Adrenal gland (tissue), 19 donors: ENCODE results near the gene NSG1. TPM values are rescaled to one million over a fixed set of nuclear protein-coding genes. Genes with fewer than 3 reads are reported as not detected.

Experiments
- DNase-seq, 7 donors: peaks; one replicate each; pipeline ENCODE4 v3.0.0-alpha.2; 2019 to 2020
- H3K27ac ChIP-seq, 5 donors: fragments of 200-600 bp; sonication (generic) in 4 of 5; 1 replicate in 3 of 5; 2 replicates in 2 of 5; pipeline versions ENCODE4 v1.5.1 to v1.8.0; 2016 to 2020; ENCODE audit warnings: mild to moderate bottlenecking in 1 of 5
- H3K27me3 ChIP-seq: fragments of 200-600 bp; 2 replicates; pipeline ENCODE4 v1.8.0; 2021
- H3K36me3 ChIP-seq, 2 donors: fragments of 200-600 bp; replicated peaks in 1 of 2; 1 replicate in 1 of 2; 2 replicates in 1 of 2; pipeline versions ENCODE4 v1.5.1 to v1.8.0; 2018 to 2022
- H3K4me1 ChIP-seq, 2 donors: fragments of 200-600 bp; replicated peaks in 1 of 2; 1 replicate in 1 of 2; 2 replicates in 1 of 2; pipeline versions ENCODE4 v1.5.1 to v1.8.0; 2018 to 2021
- H3K4me3 ChIP-seq, 4 donors: fragments of 200-600 bp; sonication (generic) in 3 of 4; one replicate each; pipeline ENCODE4 v1.5.1; 2016 to 2018
- H3K9me3 ChIP-seq, 3 donors: fragments of 200-600 bp; sonication (generic) in 1 of 3; replicated peaks in 1 of 3; 1 replicate in 2 of 3; 2 replicates in 1 of 3; pipeline versions ENCODE4 v1.5.1 to v1.8.0; 2016 to 2021
- CTCF ChIP-seq, 6 experiments: fragments of 450-650 bp in 4 of 6; fragments of 200-600 bp in 2 of 6; sonication (generic) in 1 of 6; IDR thresholded peaks; 1 replicate in 5 of 6; 2 replicates in 1 of 6; pipeline versions ENCODE4 v1.5.1 to v1.8.0; 2016 to 2021; ENCODE audit warnings: antibody characterized with exemption in 6 of 6, mild to moderate bottlenecking in 2 of 6, moderate library complexity in 1 of 6
- POLR2A ChIP-seq, 2 donors: fragments of 450-650 bp; IDR thresholded peaks; one replicate each; pipeline ENCODE4 v1.6.1; 2017; ENCODE audit warnings: antibody characterized with exemption in 2 of 2, mild to moderate bottlenecking in 2 of 2, moderate library complexity in 1 of 2
- WGBS, 4 donors: extraction: QIAGEN DNeasy Blood & Tissue Kit in 2 of 4; methylation state at CpG; one replicate each; pipeline versions ENCODE4 v1.1.5 to v1.1.7; 2013 to 2017; 5-methylcytosine and 5-hydroxymethylcytosine counted together
- intact Hi-C, 2 donors: fragments of 100-400 bp; cut with DNase I; formaldehyde crosslinking; loops; one replicate each; pipeline versions ENCODE4 v1.14.1 to v1.15.0; 2022 to 2023
- long read RNA-seq, 10 donors: library from polyadenylated mRNA in 3 of 10; unstranded in 2 of 10; stranded (forward) in 1 of 10; transcript quantifications; one replicate each; pipeline ENCODE4 v2.0.0 and lab custom pipeline, GENCODE V29; 2021 to 2026
- polyA plus RNA-seq, 3 donors: library from polyadenylated mRNA; stranded (reverse); fragments of 200-250 nt in 2 of 3; fragments of 350-450 nt in 1 of 3; fragmentation: Illumina TruSeq in 1 of 3; extraction: RNeasy Lipid Tissue Mini Kit (QIAGEN cat#74804) in 1 of 3; gene quantifications; one replicate each; pipeline ENCODE4 v1.2.3, GENCODE V29; 2013 to 2014
- total RNA-seq, 9 donors: library from RNA; depleted of rRNA in 4 of 9; stranded (reverse); fragments of >200 nt in 4 of 9; fragments of 120-200 nt in 1 of 9; fragmentation: NEBNext Ultra II Directional in 1 of 9; extraction: Animal tissue kit (Norgen Biotek cat#: 25700) in 1 of 9; gene quantifications; one replicate each; pipeline versions ENCODE4 v1.1.0 to v1.2.4, GENCODE V29; 2013 to 2023
- donor health status: healthy with polysubstance abuse.
- donor health status: Bipolar disorder and iron deficiency.
- donor health status: DM: yes; HTN: yes; CAD: no.
- donor health status: DM: no; HTN: no; CAD: no.
- donor health status: DM: no; HTN: no; CAD: no.
- donor health status: DM: yes; HTN: yes; CAD: no.

NSG1 gene
- total RNA-seq (10 to 100 TPM in 4 of 9 donors, 1 to 10 TPM in 5; 1.4 to 42.7 (median 7.2) TPM), polyA plus RNA-seq (10 to 100 TPM in 2 of 3 donors, 1 to 10 TPM in 1; 6.7 to 39.0 (median 13.2) TPM)
- long read RNA-seq, donor 1 = 0 reads
- long read RNA-seq, donor 2, partial matches to known transcripts = 7 of 7 reads
- long read RNA-seq, donor 2, other reads (novel, unspliced or antisense) = 0 of 7 reads
- long read RNA-seq, donor 3, partial matches to known transcripts = 9 of 10 reads
- long read RNA-seq, donor 3, other reads (novel, unspliced or antisense) = 0 of 10 reads
- long read RNA-seq, donor 4 = 0 reads
- long read RNA-seq, donor 5, partial matches to known transcripts = 7 of 8 reads
- long read RNA-seq, donor 5, other reads (novel, unspliced or antisense) = 0 of 8 reads
- long read RNA-seq, donor 6, partial matches to known transcripts = 25 of 26 reads
- long read RNA-seq, donor 6, other reads (novel, unspliced or antisense) = 1 of 26 reads
- long read RNA-seq, donor 7, partial matches to known transcripts = 16 of 16 reads
- long read RNA-seq, donor 7, other reads (novel, unspliced or antisense) = 0 of 16 reads
- long read RNA-seq, donor 8, partial matches to known transcripts = 20 of 32 reads
- long read RNA-seq, donor 8, other reads (novel, unspliced or antisense) = 12 of 32 reads
- long read RNA-seq, donor 9 = 0 reads
- long read RNA-seq, donor 10 = 0 reads

GRCh38 chr4:4386736-4387392 lies at the start of gene NSG1:
TSS of gene NSG1 (plus strand) at chr4:4387102. CDS start at chr4:4387630, 528 bp downstream.
- peaks cover 0 to 18% of the 10 kb centered on the region in 2 donors for H3K4me1 ChIP-seq
- WGBS, 4 donors = 0 to 1% (median 0%) methylated on average over 11 to 85 of the region's 87 CpGs; no CpG with 5 or more reads in 1 of the 4 donors
- no peaks in the 10 kb centered on the region for H3K9me3 ChIP-seq
- H3K4me3 ChIP-seq = peak within 1 kb of the TSS in 1 of 4 donors; percentile 38
- intact Hi-C loops = no loop called here
- DNase-seq = peak in 5 of 7 donors; percentile 30 to 69 (median 38)
- peaks cover 27% of the 10 kb centered on the region for H3K27me3 ChIP-seq
- peak within 1 kb of the TSS in 1 of 5 donors; percentile 63 for H3K27ac ChIP-seq
- H3K36me3 ChIP-seq = no peaks in the 10 kb centered on the region
- no peak for TF ChIP-seq CTCF (IDR thresholded peaks at IDR 0.05)

GRCh38 chr4:4338210-4339001 lies 48.5 kb upstream of the NSG1 start:
- no peaks in the 10 kb centered on the region for H3K36me3 ChIP-seq
- H3K27me3 ChIP-seq = no peaks in the 10 kb centered on the region
- H3K4me1 ChIP-seq = peaks cover 0 to 3% of the 10 kb centered on the region in 2 donors
- intact Hi-C loops = loop anchor here in 1 of 2 donors (5.0 kb wide), 1 partner anchor 86 kb away; no protein-coding TSS in a partner anchor
- no peak overlapping the region for H3K27ac ChIP-seq
- DNase-seq = no peak
- H3K9me3 ChIP-seq = no peaks in the 10 kb centered on the region
- 64 to 77% (median 71%) methylated on average over 11 of the region's 11 CpGs for WGBS, 4 donors
- H3K4me3 ChIP-seq = no peak overlapping the region
- TF ChIP-seq CTCF (IDR thresholded peaks at IDR 0.05) (no peak), POLR2A (IDR thresholded peaks at IDR 0.05) (no peak)

- intact Hi-C loops = loop anchor here in 1 of 2 donors (5.0 kb wide), 1 partner anchor 87 kb away; no protein-coding TSS in a partner anchor
- TF ChIP-seq POLR2A (IDR thresholded peaks at IDR 0.05) (no peak), CTCF (IDR thresholded peaks at IDR 0.05) (no peak)
- Histone ChIP-seq H3K4me3 (no peak overlapping the region), H3K27ac (no peak overlapping the region), H3K9me3 (no peaks in the 10 kb centered on the region), H3K27me3 (no peaks in the 10 kb centered on the region), H3K4me1 (peaks cover 0 to 3% of the 10 kb centered on the region in 2 donors), H3K36me3 (no peaks in the 10 kb centered on the region)
- DNase-seq = peak in 4 of 7 donors; percentile 29 to 52 (median 31)
- 35 to 44% (median 40%) methylated on average over 18 to 21 of the region's 21 CpGs for WGBS, 4 donors
Observed at GRCh38 chr4:4339504-4340085, 47.3 kb upstream of the NSG1 start.
